SK-N-SH treated with all-trans-retinoic acid at 6 μM for 48 hours (cell line): Measurements from ENCODE around the gene NPVF.

Source experiments
- CSDC2 ChIP-seq: fragments of 250-450 bp; sonication (Bioruptor Pico); IDR thresholded peaks from 2 replicates; pipeline ENCODE4 v1.5.0; 2020; ENCODE audit warnings: mild to moderate bottlenecking, moderate library complexity
- GLIS3 ChIP-seq: fragments of 250-450 bp; sonication (Bioruptor Pico); IDR thresholded peaks from 2 replicates; pipeline ENCODE4 v1.5.0; 2020; ENCODE audit warnings: mild to moderate bottlenecking, moderate library complexity
- PPARA ChIP-seq: fragments of 250-450 bp; sonication (Bioruptor Pico); IDR thresholded peaks from 2 replicates; pipeline ENCODE4 v1.5.0; 2020; ENCODE audit warnings: mild to moderate bottlenecking, borderline replicate concordance
- RARB ChIP-seq: fragments of 250-450 bp; sonication (Bioruptor Pico); IDR thresholded peaks from 2 replicates; pipeline ENCODE4 v1.8.0; 2021; ENCODE audit warnings: mild to moderate bottlenecking, moderate library complexity
- SNAI2 ChIP-seq: fragments of 250-450 bp; sonication (Bioruptor Pico); IDR thresholded peaks from 2 replicates; pipeline ENCODE4 v1.5.0; 2020; ENCODE audit warnings: mild to moderate bottlenecking, moderate library complexity
- ZFP3 ChIP-seq: fragments of 250-450 bp; sonication (Bioruptor Pico); IDR thresholded peaks from 2 replicates; pipeline ENCODE4 v1.5.0; 2020; ENCODE audit warnings: mild to moderate bottlenecking, moderate library complexity
- TF ChIP-seq, protein P1 (sequence below): fragments of 250-450 bp; sonication (Bioruptor Pico); IDR thresholded peaks from 2 replicates; pipeline ENCODE4 v1.5.1; 2021; ENCODE audit warnings: mild to moderate bottlenecking, moderate library complexity

DNA sequence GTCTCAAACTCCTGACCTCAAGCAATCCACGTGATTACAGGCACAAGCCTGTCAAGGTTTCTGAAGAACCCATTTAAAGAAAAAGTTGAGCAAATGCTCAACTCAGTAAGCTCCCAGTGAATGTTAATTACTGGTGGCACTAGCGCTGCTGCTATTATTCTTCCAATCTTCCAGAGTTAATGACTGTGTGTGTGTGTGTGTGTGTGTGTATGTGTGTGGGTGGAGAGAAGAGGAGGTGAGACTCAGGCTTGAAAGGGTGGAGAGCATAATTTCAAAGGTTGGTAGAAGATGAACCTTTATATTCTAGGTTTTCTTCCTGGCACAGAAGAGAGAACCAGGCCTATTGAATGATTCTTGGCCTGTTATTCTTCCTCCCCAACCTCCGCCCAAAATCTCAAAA lies 11.6 kb upstream of the NPVF start:
- TF ChIP-seq, protein P1, sequence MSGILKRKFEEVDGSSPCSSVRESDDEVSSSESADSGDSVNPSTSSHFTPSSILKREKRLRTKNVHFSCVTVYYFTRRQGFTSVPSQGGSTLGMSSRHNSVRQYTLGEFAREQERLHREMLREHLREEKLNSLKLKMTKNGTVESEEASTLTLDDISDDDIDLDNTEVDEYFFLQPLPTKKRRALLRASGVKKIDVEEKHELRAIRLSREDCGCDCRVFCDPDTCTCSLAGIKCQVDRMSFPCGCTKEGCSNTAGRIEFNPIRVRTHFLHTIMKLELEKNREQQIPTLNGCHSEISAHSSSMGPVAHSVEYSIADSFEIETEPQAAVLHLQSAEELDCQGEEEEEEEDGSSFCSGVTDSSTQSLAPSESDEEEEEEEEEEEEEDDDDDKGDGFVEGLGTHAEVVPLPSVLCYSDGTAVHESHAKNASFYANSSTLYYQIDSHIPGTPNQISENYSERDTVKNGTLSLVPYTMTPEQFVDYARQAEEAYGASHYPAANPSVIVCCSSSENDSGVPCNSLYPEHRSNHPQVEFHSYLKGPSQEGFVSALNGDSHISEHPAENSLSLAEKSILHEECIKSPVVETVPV (CRISPR knock-in tag): no peak
- TF ChIP-seq RARB (CRISPR knock-in tag): no peak
- TF ChIP-seq CSDC2: no peak
- TF ChIP-seq SNAI2: no peak
- no peak for TF ChIP-seq PPARA (CRISPR knock-in tag)
- TF ChIP-seq GLIS3: no peak
- no peak for TF ChIP-seq ZFP3
